K562 (cell line): ENCODE results near the gene RARRES2. TPM values are rescaled to one million over a fixed set of nuclear protein-coding genes. Genes with fewer than 3 reads are reported as not detected.

Experiments
- EP300 ChIP-seq: IDR thresholded peaks from 2 replicates; pipeline ENCODE4 v1.6.1; 2012; ENCODE audit warnings: low read length, improper control_type of control experiment
- KDM1A ChIP-seq, 2 experiments: fragments of 450-650 bp; IDR thresholded peaks; 2 replicates each; pipeline ENCODE4 v1.6.1; 2016; ENCODE audit warnings: mild to moderate bottlenecking in 2 of 2
- POLR2AphosphoS5 ChIP-seq: IDR thresholded peaks from 2 replicates; pipeline ENCODE4 v1.6.1; 2011; ENCODE audit warnings: mild to moderate bottlenecking, low read depth, low read length, moderate library complexity; ENCODE audit not compliant: control insufficient read depth, insufficient read depth
- SAFB ChIP-seq: fragments of 200-400 bp; formaldehyde crosslinking; IDR thresholded peaks from 2 replicates; pipeline ENCODE4 v1.6.1; 2017; ENCODE audit warnings: low read depth, low read length, borderline replicate concordance
- WHSC1 ChIP-seq: IDR thresholded peaks from one replicate; pipeline ENCODE4 v1.6.1; 2012; ENCODE audit warnings: low read length, control low read depth, inconsistent platforms
- XRCC4 ChIP-seq: IDR thresholded peaks from one replicate; pipeline ENCODE4 v1.6.1; 2011; ENCODE audit not compliant: insufficient read depth, insufficient read length; ENCODE audit errors: extremely low read depth
- ZNF436 ChIP-seq: fragments of 250-450, 450-650 bp; sonication (Bioruptor Pico); formaldehyde crosslinking; IDR thresholded peaks from 2 replicates; pipeline ENCODE4 v1.7.0; 2020; ENCODE audit warnings: mild to moderate bottlenecking
- polyA plus RNA-seq, 8 experiments: library from polyadenylated mRNA; depleted of rRNA in 4 of 8; stranded (reverse) in 5 of 8; unstranded in 3 of 8; fragments of >200 nt; fragmentation: Nextera tagmentation in 2 of 8; fragmentation: Illumina TruSeq in 1 of 8; extraction: Ambion mirVana in 2 of 8; extraction: Trizol in 1 of 8; gene quantifications; 2 replicates each; pipeline versions ENCODE4 v1.2.1 to v1.2.3, GENCODE V29; 2011 to 2014; ENCODE audit warnings: inconsistent platforms in 1 of 8, missing spikeins in 1 of 8
- total RNA-seq, 7 experiments: library from RNA; depleted of rRNA in 6 of 7; stranded (reverse); fragments of >200 nt in 6 of 7; fragmentation: Illumina TruSeq in 2 of 7; extraction: Trizol in 2 of 7; gene quantifications; 2 replicates each; pipeline versions ENCODE4 v1.2.1 to v1.2.3, GENCODE V29; 2011 to 2021; ENCODE audit warnings: low replicate concordance in 1 of 7
- TF ChIP-seq, protein P1 (sequence below): fragments of 450-650 bp; IDR thresholded peaks from 2 replicates; pipeline ENCODE4 v1.6.1; 2016; ENCODE audit warnings: mild to moderate bottlenecking, moderate library complexity
- TF ChIP-seq, protein P2 (sequence below): sonication (generic); IDR thresholded peaks from 2 replicates; pipeline ENCODE4 v1.6.1; 2016
- TF ChIP-seq, protein P3 (sequence below): sonication (generic); formaldehyde crosslinking; IDR thresholded peaks from 2 replicates; pipeline ENCODE4 v1.8.0; 2022; ENCODE audit warnings: missing genetic modification reagents, mild to moderate bottlenecking, moderate library complexity, borderline replicate concordance

The RARRES2 gene
- total and polyA plus RNA-seq, 9 of the 15 experiments (the other 6 are each of a cell fraction or from before 2014, with no cell fraction given) = 0.11 to 1.7 (median 0.23) TPM; not detected in 6

DNA sequence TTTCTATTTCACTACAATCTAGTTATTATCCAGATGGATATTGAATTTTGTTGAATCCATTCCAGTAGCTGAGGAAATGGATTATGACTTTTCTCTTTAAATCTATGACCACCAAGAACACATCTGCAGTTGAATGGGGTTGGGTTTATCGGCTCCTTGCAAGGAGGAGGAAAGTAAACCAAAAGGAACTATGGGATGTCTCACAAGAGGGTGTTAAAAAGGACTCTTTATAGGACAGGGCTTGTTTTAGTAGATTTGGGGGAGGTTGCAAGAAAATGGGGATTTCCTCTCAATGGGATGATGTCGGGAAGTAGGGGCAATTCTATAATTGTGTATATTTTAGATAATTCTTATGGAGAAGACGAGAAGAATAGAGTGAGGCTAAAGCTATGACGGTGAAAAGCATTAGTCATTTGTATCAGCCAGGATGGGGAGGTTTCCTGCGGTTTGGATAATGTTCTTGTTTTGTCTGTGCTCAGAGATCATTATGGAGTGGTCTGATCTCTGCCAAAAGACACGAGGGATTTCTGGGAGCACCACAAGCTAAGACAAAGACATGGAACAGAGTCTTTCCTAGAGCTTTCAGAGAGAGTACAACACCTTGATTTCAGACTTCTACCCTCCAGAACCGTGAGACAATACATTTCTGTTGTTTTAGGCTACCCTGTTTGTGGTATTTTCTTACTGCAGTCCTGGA, 23.5 kb downstream of the RARRES2 start (continued):
- TF ChIP-seq, protein P1, sequence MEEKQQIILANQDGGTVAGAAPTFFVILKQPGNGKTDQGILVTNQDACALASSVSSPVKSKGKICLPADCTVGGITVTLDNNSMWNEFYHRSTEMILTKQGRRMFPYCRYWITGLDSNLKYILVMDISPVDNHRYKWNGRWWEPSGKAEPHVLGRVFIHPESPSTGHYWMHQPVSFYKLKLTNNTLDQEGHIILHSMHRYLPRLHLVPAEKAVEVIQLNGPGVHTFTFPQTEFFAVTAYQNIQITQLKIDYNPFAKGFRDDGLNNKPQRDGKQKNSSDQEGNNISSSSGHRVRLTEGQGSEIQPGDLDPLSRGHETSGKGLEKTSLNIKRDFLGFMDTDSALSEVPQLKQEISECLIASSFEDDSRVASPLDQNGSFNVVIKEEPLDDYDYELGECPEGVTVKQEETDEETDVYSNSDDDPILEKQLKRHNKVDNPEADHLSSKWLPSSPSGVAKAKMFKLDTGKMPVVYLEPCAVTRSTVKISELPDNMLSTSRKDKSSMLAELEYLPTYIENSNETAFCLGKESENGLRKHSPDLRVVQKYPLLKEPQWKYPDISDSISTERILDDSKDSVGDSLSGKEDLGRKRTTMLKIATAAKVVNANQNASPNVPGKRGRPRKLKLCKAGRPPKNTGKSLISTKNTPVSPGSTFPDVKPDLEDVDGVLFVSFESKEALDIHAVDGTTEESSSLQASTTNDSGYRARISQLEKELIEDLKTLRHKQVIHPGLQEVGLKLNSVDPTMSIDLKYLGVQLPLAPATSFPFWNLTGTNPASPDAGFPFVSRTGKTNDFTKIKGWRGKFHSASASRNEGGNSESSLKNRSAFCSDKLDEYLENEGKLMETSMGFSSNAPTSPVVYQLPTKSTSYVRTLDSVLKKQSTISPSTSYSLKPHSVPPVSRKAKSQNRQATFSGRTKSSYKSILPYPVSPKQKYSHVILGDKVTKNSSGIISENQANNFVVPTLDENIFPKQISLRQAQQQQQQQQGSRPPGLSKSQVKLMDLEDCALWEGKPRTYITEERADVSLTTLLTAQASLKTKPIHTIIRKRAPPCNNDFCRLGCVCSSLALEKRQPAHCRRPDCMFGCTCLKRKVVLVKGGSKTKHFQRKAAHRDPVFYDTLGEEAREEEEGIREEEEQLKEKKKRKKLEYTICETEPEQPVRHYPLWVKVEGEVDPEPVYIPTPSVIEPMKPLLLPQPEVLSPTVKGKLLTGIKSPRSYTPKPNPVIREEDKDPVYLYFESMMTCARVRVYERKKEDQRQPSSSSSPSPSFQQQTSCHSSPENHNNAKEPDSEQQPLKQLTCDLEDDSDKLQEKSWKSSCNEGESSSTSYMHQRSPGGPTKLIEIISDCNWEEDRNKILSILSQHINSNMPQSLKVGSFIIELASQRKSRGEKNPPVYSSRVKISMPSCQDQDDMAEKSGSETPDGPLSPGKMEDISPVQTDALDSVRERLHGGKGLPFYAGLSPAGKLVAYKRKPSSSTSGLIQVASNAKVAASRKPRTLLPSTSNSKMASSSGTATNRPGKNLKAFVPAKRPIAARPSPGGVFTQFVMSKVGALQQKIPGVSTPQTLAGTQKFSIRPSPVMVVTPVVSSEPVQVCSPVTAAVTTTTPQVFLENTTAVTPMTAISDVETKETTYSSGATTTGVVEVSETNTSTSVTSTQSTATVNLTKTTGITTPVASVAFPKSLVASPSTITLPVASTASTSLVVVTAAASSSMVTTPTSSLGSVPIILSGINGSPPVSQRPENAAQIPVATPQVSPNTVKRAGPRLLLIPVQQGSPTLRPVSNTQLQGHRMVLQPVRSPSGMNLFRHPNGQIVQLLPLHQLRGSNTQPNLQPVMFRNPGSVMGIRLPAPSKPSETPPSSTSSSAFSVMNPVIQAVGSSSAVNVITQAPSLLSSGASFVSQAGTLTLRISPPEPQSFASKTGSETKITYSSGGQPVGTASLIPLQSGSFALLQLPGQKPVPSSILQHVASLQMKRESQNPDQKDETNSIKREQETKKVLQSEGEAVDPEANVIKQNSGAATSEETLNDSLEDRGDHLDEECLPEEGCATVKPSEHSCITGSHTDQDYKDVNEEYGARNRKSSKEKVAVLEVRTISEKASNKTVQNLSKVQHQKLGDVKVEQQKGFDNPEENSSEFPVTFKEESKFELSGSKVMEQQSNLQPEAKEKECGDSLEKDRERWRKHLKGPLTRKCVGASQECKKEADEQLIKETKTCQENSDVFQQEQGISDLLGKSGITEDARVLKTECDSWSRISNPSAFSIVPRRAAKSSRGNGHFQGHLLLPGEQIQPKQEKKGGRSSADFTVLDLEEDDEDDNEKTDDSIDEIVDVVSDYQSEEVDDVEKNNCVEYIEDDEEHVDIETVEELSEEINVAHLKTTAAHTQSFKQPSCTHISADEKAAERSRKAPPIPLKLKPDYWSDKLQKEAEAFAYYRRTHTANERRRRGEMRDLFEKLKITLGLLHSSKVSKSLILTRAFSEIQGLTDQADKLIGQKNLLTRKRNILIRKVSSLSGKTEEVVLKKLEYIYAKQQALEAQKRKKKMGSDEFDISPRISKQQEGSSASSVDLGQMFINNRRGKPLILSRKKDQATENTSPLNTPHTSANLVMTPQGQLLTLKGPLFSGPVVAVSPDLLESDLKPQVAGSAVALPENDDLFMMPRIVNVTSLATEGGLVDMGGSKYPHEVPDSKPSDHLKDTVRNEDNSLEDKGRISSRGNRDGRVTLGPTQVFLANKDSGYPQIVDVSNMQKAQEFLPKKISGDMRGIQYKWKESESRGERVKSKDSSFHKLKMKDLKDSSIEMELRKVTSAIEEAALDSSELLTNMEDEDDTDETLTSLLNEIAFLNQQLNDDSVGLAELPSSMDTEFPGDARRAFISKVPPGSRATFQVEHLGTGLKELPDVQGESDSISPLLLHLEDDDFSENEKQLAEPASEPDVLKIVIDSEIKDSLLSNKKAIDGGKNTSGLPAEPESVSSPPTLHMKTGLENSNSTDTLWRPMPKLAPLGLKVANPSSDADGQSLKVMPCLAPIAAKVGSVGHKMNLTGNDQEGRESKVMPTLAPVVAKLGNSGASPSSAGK = peak; percentile 70; the same call in 1 of the 2 replicates
- TF ChIP-seq ZNF436 (CRISPR knock-in tag) (no peak), POLR2AphosphoS5 (peak; percentile 78), EP300 (peak; percentile 77), XRCC4 (no peak), KDM1A (IDR thresholded peaks at IDR 0.05) (peak; percentile 74 to 79), SAFB (no peak), WHSC1 (no peak)
- TF ChIP-seq, protein P2, sequence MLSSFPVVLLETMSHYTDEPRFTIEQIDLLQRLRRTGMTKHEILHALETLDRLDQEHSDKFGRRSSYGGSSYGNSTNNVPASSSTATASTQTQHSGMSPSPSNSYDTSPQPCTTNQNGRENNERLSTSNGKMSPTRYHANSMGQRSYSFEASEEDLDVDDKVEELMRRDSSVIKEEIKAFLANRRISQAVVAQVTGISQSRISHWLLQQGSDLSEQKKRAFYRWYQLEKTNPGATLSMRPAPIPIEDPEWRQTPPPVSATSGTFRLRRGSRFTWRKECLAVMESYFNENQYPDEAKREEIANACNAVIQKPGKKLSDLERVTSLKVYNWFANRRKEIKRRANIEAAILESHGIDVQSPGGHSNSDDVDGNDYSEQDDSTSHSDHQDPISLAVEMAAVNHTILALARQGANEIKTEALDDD = no peak; the same call in 1 of the 2 replicates
- TF ChIP-seq, protein P3, sequence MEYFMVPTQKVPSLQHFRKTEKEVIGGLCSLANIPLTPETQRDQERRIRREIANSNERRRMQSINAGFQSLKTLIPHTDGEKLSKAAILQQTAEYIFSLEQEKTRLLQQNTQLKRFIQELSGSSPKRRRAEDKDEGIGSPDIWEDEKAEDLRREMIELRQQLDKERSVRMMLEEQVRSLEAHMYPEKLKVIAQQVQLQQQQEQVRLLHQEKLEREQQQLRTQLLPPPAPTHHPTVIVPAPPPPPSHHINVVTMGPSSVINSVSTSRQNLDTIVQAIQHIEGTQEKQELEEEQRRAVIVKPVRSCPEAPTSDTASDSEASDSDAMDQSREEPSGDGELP = no peak
